Measurements from ENCODE around the gene MYO1E. TPM values are rescaled to one million over a fixed set of nuclear protein-coding genes. Genes with fewer than 3 reads are reported as not detected.

Gene MYO1E
- total RNA-seq, 1 donor from 2014 or later: 190 TPM

DNA sequence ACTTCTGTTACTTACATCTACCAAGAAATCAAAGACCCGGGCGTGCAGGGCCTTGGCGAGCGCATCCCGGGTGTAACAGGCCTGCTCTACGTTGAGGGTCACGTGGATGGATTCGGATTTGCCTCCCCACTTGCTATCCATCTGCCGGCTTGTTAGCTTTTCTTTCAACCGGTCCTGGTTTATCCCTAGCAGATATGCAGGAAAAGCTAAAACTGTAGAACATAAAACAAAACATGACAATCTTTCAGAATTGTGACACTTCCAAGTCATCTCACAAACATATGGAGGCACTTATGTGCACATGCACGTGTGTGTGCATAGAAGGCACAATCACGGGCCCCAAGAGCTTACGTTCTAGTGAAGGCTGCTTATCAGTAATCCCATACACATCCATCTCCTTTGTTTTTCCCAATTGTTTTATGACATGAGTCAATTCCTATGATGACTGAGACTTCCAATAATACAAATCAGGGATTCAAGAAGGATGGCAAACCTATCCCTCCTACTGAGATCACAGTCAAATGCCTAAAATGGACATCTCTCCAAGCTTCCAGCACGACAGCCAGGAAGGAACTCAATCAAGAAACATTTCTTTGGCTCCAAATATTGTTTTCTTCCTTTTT, 154.7 kb downstream of the MYO1E start:
- TF ChIP-seq CTCF (IDR thresholded peaks at IDR 0.05; ENCODE audit: insufficient read depth, low read length, poor library complexity, severe bottlenecking): no peak
- H3K4me3 ChIP-seq (ENCODE audit: low read depth, low read length): no peak overlapping the region
- no peaks in the 10 kb centered on the region for H3K27me3 ChIP-seq (ENCODE audit: control insufficient read depth, insufficient read depth, low read length)
- no peak for DNase-seq (ENCODE audit: low read depth)
- H3K36me3 ChIP-seq (ENCODE audit: control insufficient read depth, insufficient read depth, low read length): no peaks in the 10 kb centered on the region

DNA sequence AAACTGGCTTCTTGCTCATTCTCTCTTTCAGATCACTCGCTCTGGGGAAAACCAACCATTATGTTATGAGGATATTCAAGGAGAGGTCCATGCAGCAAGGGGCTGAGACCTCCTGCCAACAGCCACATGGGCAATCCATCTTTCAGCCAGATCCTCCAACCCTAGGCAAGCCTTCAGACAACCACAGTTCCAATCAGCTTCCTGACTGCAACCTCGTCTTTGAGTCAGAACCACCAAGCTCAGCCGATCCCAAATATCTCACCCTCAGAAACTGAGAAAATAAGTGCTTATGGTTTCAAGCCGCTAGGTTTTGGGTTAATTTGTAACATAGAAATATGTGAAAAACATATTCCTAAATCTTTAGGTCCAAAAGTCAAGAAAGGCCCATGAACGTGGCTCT, 155.8 kb downstream of the MYO1E start:
- no peak for TF ChIP-seq CTCF (IDR thresholded peaks at IDR 0.05; ENCODE audit: insufficient read depth, low read length, poor library complexity, severe bottlenecking)
- DNase-seq (ENCODE audit: low read depth): no peak
- Histone ChIP-seq H3K27me3 (ENCODE audit: control insufficient read depth, insufficient read depth, low read length) (no peaks in the 10 kb centered on the region), H3K4me3 (ENCODE audit: low read depth, low read length) (no peak overlapping the region), H3K36me3 (ENCODE audit: control insufficient read depth, insufficient read depth, low read length) (no peaks in the 10 kb centered on the region)

DNA sequence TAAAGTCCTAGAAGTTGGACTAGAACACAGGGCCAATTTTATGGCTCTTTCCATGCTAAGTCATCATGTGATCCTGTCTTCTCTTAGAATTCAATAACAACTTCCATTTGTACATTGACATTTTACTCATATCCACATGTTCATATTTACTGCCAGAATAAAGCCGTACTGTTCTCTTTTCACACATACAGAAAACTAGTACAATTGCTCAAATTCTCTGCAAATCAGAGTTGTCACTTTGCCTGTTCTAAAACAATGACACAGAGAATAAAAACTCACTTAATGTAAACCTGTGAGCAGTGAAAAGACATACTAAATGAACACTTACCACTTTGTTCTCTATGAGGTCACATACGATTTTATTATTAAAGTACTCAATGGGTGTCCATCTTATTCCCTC, 162.5 kb downstream of the MYO1E start:
- no peak for DNase-seq (ENCODE audit: low read depth)
- H3K4me3 ChIP-seq (ENCODE audit: low read depth, low read length): no peak overlapping the region
- H3K27me3 ChIP-seq (ENCODE audit: control insufficient read depth, insufficient read depth, low read length): no peaks in the 10 kb centered on the region
- no peak for TF ChIP-seq CTCF (IDR thresholded peaks at IDR 0.05; ENCODE audit: insufficient read depth, low read length, poor library complexity, severe bottlenecking)
- no peaks in the 10 kb centered on the region for H3K36me3 ChIP-seq (ENCODE audit: control insufficient read depth, insufficient read depth, low read length)

- Histone ChIP-seq H3K36me3 (ENCODE audit: control insufficient read depth, insufficient read depth, low read length) (peaks cover 3% of the 10 kb centered on the region), H3K27me3 (ENCODE audit: control insufficient read depth, insufficient read depth, low read length) (no peaks in the 10 kb centered on the region), H3K4me3 (ENCODE audit: low read depth, low read length) (no peak overlapping the region)
- TF ChIP-seq CTCF (IDR thresholded peaks at IDR 0.05; ENCODE audit: insufficient read depth, low read length, poor library complexity, severe bottlenecking): no peak
- no peak for DNase-seq (ENCODE audit: low read depth)
Observed at GRCh38 chr15:59208613-59209249, 163.9 kb downstream of the MYO1E start.

- no peak for TF ChIP-seq CTCF (IDR thresholded peaks at IDR 0.05; ENCODE audit: insufficient read depth, low read length, poor library complexity, severe bottlenecking)
- Histone ChIP-seq H3K4me3 (ENCODE audit: low read depth, low read length) (no peak within 1 kb of the TSS), H3K36me3 (ENCODE audit: control insufficient read depth, insufficient read depth, low read length) (peaks cover 3% of the 10 kb centered on the region), H3K27me3 (ENCODE audit: control insufficient read depth, insufficient read depth, low read length) (no peaks in the 10 kb centered on the region)
- no peak for DNase-seq (ENCODE audit: low read depth)
Observed at GRCh38 chr15:59206623-59207183, 166.0 kb downstream of the MYO1E start, which contains the start of gene LDHAL6B. TSS of gene LDHAL6B (plus strand) at chr15:59206843. CDS start at chr15:59206941, 98 bp downstream.
